Fibroblast of peridontal ligament (primary cell): Measurements from ENCODE around the gene NHSL2.

Experiments
- DNase-seq: peaks from one replicate; pipeline ENCODE4 v3.0.0-alpha.2; 2010; ENCODE audit errors: extremely low read depth

Gene NHSL2

DNA sequence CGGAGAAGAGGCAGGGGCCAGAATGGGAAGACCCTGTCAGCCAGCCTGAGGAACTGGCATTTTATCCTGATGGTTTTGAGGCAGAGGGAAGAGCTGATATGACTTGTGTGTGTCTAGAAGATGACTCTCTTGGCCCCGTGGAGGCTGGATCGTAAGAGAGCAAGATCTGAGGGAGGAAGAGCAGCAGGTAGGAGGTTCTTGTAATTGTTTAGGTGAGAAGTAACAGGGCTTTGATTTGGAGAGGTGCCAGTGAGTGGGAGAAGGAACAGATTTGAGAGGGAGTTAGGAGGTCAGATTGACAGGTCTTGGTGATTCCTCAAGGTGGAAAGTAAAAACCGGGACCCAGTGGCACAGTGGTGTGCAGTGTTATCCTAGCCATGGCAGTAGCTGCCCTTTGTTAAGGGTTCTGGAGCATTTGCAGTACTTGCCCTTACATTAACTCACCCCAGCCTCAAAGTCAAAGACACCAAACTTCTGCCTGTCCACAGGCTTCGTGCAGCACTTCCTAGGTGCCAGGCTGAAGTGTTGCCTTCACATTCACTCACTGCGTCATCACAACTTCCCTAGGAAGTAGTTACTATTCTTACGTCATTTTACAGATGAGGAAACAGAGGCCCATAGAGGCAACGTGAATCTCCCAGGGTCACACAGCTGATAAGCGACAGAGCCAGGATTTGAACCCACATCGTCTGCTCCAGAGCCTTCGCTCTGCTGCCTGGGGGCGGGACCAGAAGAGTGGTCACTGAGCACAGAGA lies 197.4 kb downstream of the NHSL2 start:
- DNase-seq: no peak

DNA sequence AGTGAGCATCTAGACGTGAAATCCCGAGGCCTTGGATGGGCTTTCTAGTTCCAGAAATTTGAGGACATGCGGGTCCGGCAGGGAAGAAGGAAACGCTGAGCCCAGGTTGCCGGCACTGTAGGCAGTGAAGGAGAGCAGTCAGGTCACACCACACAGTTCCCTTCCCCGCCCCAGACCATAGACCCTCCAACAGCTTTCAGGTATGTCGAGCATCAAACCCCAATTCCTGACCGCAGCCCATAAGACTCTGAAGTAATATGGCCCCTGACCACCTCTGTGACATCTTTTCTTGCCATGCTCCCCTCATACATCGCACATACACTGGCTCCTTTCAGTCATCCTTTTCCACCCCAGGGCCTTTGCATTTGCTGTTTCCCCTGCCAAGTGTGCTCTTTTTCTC lies 198.0 kb downstream of the NHSL2 start:
- DNase-seq: no peak

DNA sequence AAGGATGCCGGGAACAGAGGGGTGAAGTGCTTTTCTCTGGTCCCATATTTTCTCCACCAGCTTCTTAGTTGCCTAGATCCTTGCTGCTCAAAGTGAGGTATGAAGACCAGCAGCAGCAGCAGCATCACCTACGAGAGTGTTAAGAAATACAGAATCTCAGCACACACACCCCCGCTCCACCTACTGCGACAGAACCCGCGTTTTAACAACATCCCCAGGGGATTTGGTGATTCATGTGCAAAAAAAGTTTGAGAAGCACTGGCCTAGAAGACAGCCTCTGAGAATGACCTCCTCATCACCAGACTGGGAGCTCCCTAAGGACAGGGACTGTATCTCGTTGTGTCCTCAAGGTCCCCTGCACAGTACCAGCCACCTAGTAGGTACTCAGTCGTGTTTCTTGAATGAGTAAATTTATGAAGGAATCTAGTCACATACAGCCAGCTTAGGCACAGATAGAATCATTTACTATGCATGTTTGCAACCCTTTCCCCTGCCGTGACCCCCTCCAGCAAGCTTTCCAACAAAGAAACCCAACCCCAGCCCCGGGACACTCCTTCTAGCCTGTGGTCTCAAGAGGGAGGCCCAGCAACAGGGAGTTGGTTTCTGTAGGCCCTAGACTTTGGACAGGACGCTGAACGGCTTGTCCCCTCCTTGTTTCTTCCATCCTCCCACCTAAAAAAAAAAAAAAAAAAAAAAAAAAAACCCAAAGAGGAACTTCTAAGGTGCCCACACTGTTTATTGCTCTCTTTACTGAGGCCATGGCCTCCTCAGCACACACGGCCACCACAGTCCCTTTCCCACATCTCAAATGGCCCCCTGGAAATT lies 199.6 kb downstream of the NHSL2 start:
- DNase-seq: peak; percentile 8

DNA sequence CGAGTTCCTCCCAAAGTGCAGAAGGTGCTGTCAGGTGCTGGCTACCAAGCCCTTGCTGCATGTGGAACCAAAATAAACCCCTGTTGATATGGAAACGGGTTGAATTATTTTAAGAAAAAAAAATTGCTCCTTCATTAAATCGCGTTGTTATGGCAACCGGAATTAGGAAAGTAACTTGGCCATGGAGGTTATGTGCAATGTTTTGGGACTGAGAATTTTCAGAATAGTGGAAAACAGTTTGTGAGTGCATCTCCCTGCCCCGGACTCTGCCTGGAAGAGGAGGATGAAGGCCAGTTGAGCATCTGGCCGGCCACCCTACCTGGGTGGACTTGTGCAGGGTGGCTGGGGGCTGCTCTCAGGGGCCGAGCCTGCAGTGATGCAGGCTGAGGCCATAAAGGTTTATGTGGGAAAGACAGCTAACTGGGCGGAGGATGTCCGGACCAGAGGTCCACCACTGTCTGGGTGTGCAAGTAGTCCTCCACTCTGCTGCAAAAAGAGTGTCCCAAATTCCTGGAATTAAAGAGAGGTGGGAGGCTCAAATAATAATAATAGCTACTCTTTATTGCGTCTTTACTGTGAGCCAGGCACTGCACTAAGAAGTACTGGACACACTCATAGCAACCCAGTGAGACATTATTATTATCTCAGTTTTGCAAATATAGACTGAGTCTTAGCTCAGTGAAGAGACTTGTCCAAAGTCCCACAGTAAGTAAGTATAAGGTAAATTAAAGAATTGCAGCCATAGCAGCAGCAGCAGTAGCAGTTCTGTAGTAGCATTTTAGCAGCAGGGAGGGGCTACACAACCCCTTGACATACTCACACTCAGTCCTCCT lies 200.4 kb downstream of the NHSL2 start:
- DNase-seq: no peak

DNA sequence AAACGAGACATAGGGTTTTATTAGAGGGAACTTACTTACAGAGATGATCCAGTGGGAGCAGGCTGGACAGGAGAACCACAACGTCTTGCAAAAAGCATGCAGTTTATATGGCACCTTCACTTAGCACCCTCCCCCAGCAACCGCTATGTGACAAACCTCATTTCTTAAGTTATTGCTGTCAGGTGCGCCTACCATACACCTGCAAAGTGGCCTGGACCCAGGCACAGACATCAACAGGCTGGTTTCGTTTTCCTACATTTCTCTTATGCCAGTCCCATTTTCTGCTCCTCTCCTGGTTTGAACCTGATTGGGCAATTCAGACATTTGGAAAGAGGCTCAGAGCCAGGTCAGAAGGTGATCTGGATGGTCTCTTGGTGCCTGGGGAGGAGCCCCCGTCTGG lies 202.8 kb downstream of the NHSL2 start:
- no peak for DNase-seq

DNA sequence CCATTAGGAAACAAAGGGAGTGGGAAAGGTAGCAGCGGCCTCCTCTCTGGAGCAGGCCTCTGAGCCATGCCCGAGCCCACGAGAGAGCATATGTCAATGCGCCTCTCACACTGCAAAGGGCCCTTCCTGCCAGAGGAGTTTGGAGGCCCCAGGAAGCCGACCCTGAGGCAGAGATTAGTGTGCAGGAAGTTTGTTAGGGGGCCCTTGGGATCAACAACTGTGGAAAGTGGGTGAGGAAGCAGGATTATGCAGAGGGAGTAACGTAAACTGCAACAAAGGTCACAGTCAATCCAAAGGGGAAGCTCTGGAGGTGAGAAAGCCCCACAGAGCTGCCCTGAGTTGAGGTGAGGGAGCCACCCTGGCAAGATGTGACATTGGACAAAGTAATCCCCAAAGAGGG lies 203.7 kb downstream of the NHSL2 start:
- no peak for DNase-seq

DNA sequence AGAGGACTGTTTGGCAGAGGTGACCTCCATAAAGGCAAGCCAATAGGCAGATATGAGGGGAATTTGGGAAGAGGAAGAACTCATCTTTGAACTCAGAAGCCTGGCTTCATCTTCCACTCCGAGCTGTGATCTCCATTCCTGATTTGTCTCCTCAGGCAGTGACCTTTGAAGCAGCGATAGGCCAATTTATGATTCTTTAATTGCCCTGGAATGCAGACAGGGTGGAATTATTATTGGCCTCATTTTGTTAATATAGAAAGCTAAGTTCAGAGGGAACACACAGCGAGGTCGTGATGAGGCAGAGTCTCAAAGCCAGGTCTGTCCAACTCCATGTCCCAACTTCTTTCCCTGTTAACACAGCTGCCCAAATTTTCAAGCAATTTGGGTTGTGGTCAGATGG lies 204.2 kb downstream of the NHSL2 start:
- no peak for DNase-seq

DNA sequence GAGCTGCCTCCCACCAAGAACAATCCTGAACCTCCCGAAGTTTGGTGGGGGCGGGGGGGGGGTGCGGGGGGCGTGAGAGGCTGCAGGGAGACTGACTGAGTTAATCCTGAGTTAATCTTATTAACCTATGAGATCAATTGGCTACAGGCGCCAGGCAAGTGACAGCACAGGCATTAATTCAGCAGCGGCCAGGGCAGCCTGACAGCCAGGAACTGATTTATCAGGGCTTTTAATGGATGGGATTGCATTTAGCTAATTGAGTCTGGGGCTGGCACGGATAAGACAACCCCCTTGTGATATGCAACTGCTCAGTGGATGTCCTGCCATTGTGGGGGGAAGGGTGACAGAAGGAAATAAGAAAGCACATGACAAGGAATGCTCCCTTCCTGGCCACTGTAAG lies 204.7 kb downstream of the NHSL2 start:
- DNase-seq: no peak

DNA sequence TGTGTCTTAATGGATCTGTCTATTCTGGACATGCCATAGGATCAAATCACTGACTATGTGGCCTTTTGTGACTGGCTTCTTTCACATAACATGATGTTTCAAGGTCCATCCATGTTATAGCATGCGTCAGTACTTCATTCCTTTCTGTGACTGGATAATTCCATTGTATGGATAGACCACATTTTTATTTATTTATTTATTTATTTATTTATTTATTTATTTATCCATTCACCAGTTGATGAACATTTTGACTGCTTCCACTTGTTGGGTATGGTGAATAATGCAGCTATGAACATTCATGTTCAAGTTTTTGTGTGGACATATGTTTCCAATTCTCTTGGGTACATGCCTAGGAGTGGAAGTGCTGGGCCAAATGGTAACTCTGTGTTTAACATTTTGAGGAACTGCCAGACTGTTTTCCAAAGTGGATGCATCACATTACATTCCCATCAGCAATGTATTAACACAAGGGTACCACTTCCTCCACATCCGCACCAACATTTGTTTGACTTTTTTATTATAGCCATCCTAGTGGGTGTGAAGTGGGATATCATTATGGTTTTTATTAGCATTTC lies 207.1 kb downstream of the NHSL2 start:
- peak; percentile 73 for DNase-seq

DNA sequence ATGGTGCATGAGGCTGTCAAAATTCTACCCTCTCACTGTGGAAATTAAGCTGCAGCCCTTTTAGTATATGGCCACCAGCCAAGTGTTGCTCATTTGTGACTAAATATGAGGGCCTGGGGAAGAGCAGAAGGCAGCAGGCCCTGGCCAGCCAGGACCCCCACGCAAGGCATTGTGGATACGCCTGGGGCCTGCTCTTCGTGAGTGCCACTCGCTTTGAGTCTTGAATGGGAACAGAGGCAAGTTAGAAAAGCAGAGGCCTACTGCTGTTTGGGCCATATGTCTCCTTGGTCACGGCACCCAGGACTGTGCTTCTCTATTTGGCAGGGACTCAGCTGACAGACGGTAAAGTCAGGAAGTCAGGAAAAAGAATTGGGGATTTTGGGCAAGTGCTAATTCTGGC lies 210.2 kb downstream of the NHSL2 start:
- DNase-seq: no peak

DNA sequence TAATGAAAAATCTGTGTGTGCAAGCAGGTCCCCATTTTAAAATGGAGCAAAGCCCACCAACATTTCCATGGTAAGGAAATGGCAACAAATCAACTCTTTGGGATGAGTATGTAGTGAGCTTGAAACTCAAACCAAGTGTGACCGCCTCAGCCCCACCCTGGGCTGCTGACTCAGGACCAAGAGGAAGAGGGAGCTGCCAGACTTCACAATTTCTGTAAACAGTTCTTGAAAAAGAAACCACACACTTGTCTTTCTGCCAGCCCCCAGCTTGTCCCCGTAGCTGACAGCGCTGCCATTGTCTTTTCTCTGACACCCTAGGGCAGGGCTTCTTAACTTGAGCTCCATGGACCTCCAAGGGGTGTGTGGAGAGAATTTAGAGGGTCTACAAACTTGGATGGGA lies 210.7 kb downstream of the NHSL2 start:
- DNase-seq: peak; percentile 89

DNA sequence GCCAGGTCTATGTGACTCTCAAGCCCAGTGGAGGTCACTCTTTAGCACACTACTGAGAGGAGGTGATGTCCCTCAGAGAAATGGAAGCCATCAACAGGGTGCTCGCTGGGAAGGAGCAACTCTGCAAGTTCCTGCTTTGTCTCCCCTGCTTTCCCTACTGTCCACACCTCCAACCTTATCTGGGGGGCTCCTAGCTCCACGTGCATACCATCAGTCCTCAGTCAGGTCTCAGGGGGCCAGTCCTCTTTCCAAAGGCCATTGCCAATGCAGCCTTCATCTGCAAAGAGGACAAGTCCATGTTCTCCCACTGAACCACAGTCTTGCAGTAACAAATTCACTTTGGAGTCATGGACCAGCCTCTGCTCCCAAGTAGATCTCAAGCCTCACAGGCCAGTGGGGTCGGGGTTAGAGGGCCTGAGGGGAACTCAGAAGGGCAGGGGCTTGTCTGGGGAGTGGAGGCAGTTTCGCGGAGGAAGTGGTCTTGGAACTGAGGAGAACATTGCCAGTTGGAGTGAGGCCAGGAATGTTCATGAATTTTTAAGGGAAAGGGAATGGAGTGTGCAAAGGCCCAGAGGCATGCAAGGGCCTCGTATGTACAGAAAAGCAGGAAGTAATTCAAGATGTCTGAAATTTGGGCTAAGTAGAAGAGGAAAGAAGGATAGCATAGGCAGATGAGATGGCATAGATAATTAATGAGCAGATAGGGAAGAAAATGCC lies 212.1 kb downstream of the NHSL2 start:
- no peak for DNase-seq

DNA sequence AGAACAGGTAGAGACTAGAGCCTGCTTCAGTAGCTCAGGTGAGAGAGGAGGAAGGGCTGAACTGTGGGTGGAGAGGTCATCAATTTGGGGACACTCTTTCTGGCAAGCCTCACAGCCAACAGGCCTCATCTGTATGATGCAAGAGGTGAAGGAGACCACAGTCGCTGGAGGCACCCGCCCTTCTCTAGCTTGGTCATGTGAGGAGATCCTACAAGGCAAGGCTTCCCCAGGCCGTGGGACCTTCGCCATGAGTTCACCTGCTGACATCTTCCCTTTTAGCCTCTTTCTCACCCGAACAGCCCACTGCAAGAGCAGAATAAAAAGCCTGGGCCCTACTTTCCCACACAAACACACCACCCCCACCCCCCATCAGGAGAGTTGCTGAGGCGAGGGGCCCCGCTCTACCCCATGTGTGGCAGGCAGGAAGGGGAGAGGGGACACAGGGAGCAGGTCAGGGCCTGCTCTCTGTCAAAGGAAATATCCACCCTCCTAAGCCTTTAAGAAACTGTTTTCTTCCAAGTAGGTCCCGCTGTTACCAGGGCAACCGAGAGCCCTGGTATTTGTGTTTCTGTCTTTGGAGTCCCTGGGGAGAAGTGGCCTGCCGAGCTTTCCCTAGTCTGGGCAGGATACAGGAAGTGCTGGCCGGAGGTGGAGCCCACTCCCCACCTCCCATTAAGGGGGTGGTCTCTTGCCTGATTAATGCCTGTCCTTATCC lies 213.0 kb downstream of the NHSL2 start:
- peak; percentile 45 for DNase-seq

DNA sequence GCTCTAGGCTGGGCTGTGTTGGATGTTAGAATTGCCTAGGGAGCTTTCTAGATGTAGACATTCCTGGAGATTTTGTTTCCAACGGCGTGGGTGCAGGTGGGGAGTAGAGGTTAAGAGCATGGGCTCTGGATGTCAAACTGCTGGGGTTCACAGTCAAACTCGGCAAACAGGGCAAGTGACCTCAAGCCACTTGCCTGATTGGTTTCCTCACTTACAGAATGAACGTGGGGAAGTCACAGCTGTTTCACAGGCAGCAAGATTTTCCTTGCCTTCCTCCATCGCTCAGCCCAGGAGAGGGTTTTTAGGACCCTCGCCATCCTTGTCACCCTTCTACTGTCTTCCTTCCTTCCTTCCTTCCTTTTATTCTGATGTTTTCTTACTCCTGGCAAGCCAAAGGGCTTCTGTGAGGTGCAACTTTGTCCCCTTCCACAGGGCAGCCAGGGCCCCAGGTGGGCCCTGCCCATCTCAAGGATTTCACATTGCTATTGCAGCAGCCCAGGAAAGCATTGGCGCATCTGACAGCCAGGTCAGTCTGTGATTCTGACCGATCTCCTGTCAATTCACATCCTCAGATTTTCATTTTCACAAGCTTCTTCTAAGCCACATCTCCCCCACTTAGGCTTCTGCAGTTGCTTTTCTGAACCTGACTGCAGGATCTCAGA lies 214.0 kb downstream of the NHSL2 start:
- DNase-seq: no peak

DNA sequence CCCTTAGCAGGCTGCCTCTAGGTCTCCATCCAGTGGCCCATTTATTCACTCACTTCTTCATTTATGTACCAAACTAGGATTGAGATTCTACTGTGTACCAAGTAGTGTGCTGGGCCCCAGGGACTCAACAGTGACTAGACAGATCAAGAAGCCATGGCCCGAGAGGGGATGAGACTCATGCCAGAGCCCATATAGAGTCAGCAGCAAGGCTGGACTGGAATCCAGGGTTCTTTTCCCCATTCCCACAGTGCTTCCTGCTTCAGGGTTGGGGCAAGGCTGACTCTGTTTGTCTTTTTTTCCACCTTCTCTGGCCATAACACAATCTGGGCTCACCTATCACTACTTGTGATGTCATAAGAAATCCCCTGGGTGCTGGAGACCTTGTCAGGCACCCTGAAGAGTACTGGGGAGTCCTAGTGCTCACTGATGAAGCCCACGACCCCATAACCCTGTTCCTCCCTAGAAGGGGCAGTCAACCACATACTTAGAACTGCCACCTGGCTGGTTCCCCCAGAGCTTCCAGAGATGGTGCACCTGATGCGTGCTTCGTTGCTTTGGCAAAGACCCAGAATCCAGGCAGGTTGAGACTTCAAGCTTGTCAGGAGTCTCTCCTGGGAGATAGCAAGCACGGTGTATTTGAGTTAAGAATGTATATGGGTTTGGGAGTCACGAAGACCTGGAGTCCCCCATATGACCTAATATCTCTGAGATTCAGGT lies 214.8 kb downstream of the NHSL2 start:
- DNase-seq: no peak

DNA sequence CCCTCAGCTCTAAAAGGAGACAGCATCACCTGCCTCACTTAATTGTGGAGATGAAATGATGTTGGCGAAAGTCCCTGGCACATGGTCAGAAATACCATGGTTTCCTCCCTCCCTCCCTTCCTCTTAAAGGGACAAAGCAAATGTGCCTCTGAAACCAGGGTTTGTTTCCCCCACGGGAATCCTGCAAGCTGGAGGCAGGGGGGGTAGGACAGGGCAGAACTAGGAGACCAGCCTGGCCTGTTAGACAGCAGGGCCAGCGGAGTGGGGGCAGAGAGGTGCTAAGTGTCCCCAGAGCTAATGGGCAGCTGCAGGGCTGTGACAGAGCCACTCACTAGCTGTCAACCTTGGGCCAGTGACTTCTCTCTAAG lies 215.4 kb downstream of the NHSL2 start:
- DNase-seq: no peak

DNA sequence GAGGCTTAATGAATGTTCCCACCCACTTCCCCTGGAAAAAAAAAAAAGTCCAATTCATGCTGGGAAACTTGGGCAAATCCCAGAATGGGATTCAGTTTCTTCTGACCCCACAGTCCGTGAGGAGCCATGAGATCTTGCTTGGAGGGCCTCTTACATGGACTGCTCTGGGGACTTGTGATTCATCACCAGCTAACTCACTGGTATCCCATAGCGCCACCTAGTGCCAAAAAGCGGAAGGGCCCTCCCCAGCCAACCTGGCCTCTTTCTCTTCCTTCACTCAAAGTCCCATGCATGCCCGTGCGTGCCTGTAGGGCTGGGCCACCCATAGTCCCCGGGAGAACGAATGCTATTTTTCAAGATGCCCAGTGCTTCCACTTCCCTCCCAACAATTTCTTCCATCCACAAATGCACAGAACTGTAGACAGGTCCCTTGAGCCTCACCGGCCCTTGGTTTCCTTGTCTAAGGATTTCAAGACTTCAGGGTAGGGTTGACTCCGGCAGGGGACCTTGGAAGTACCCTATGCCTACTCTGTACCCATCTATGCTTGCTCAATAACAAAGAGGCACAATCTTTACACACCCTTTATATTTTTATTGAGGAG lies 216.0 kb downstream of the NHSL2 start:
- DNase-seq: peak; percentile 96

DNA sequence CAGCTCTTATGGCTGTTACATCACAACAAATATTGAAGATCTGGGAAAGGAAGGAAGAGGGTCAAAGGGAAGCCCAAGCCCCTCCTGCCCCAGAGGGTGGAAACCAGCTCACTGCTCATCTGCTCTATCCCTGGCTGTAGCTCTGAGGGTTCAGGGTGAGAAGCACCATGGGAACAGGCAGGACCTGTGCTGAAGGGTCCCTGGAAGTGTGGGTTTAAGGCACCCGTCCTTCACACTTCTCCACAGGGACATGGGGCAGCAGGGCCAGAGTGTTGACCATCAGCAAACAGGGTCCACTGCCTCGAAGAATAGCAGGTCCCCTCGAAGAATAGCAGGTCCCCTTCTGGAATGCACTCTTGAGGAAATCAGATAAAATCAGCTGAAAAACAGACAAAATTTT lies 216.7 kb downstream of the NHSL2 start:
- no peak for DNase-seq

DNA sequence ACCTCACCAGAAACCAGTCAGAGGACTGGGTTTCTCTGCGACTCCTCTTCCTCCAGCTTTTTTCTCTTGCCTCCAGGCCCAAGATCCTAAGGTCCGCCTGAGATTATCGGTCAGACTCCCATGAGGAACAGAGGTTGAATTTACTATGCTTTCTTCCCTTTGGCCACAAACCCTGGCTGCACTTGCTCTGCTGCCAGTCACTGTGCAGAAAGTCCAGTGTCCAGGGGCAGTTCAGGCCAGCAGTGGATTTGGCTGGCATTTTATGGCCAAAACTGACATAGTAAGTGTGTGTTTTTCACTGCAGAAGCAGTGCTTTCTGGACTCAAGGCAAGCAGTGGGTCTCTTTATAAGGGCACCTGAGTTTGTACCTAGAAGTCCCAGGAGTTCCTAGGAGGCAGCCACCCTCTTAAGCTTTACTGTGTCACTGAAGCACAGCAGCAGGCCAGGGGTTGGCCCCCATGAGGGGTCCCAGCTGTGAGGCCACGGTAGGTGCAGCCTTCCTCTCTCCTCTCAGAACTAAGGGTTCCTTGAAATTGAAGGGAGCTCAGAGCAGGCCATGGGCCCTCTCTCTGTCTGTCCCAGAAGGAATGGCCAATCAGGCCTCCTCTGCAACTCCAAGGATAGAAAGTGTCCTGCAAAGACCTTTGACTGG lies 217.7 kb downstream of the NHSL2 start:
- no peak for DNase-seq
